Measurements from ENCODE around the gene ABCD2.

GRCh38 chr12:39532448-39532847 is 87.2 kb downstream of the ABCD2 start:
- no peak for TF ChIP-seq CTCF (IDR thresholded peaks at IDR 0.05; ENCODE audit: insufficient read depth, low read length)
- no peak for TF ChIP-seq REST (IDR thresholded peaks at IDR 0.05; ENCODE audit: insufficient replicate concordance, low read depth)
